ENCODE results near the gene GSG1.
"Not testable (repeated sequence)": the region's sequence is repeated elsewhere in the genome, so short reads cannot be mapped to it uniquely, and the experiment has no call there.

The GSG1 gene

GRCh38 chr12:13090054-13090453, 13.4 kb downstream of the GSG1 start:
- DNase-seq (ENCODE audit: low spot score) = no peak

GRCh38 chr12:13088496-13088895, 15.0 kb downstream of the GSG1 start:
- no peak for DNase-seq (ENCODE audit: low spot score)

DNA sequence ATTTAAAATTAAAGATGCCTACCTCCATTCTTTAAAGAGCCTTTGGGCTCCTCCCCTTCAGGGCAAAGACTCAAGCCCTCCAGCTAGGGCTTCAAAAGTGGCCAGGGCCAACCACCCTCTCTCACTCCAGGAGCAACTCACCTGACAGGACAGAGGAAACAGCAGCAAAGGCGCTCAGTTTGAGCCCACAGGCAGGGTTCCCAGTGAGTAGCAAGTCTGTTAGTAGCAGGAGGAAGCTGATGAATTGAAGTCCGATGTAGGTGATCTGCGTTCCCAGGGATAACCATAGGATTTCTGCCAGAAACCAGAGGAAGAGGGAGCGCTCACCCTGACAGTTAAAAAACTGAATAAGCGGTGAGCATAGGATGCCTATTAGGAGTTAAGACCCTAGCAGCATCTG, 15.7 kb downstream of the GSG1 start:
- DNase-seq (ENCODE audit: low spot score) = no peak

DNA sequence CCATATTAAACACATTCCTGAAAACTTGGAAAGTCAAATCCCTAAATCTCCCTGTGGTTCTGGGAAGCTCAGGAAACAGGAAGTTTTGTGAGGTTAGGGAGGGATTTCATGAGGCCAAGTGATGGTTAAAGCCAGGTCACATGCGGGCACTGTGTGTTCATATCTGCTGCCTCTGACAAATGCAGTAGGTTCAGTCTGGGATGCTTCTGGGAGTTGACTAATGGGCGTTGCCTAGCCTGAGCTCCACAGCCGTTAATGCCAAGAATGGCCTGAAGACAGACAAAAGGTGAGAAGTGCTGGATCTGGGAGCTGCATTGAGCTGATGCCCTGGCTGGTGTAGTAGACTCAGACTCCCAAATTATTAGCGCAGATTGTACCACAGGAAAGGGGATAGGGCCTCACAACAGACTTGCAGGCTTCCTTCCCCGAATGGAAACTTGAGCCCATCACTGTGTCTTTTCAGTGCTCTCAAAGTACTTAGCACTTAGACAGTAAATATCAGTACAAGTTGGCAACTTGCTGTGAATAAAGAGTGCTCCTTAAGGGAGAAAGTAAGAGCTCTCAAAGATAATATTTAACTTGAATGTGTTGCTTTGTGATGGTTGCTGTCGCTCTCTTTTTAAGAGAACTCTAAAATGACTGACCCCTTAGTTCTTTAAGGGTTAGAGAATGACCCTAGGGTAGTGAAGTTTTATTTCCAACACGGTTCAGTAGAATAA, 17.3 kb downstream of the GSG1 start:
- DNase-seq (ENCODE audit: low spot score) = no peak

GRCh38 chr12:13084898-13085640, 18.4 kb downstream of the GSG1 start:
- DNase-seq (ENCODE audit: low spot score) = no peak

DNA sequence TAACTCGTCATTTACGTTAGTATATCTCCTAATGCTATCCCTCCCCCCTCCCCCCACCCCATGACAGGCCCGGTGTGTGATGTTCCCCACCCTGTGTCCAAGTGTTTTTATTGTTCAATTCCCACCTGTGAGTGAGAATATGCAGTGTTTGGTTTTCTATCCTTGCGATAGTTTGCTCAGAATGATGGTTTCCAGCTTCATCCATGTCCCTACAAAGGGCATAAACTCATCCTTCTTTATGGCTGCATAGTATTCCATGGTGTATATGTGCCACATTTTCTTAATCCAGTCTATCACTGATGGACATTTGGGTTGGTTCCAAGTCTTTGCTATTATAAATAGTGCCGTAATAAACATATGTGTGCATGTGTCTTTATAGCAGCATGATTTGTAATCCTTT, 19.8 kb downstream of the GSG1 start:
- DNase-seq (ENCODE audit: low spot score) = not testable (repeated sequence)

DNA sequence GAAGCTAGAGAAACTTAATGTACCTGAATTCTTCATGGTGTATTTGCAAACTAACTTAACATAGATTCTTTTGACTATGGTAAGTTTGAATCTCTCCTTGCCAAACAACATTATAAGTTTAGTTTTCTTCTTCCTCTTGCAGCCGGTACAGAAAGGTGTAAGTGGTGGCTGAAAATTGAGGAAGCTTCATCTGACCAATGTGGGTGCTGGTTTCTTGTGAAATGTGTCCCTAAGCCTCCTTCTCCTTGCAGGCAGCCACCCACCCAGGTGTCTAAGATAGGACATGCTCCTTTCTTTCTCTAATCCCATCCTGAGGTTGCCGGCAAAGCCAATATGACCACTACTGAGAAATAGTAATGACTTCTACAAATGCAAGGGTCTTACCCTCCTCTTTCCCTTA, 20.6 kb downstream of the GSG1 start:
- no peak for DNase-seq (ENCODE audit: low spot score)

DNA sequence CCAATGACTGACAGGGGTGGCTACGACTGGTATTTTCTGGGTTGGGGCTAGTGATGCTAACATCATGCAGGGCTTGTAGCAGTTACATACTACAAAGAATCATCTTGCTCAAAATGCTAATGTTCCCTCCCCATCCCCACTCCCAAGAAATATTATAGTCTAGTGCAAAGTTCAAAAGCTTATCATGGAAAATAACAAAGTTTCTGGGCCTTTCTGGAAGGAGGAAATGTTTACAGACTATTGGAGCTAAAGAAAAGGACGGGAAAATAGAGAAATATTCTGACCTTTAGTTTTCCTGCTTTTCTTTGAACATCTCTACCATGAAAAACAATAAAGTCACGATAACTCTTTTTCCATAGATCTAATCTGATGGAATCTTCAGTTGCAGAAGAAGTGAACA, 23.2 kb downstream of the GSG1 start:
- no peak for DNase-seq (ENCODE audit: low spot score)

DNA sequence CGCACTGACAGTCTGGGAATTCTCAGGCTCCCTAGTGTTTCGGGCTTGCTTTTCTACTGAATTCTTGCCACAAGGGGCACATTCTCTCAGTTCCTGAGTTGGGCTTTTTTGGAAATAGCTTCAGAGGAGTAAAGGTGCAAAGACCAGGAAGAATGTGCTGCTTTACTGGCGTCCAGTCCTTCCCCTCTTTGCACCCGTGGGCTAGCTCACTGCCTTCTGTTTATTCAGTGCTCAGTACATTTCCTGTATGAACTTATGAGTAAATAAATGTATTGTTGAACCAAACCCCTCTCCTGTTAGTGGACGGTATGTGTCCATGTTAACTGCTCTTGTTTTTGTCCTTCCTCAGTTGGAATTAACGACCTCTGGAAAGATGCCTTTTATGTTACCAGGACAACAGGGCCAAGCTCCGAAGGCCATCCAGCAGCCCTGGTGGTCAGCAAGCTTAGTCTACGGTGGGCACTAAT, 24.0 kb downstream of the GSG1 start:
- DNase-seq (ENCODE audit: low spot score) = no peak

DNA sequence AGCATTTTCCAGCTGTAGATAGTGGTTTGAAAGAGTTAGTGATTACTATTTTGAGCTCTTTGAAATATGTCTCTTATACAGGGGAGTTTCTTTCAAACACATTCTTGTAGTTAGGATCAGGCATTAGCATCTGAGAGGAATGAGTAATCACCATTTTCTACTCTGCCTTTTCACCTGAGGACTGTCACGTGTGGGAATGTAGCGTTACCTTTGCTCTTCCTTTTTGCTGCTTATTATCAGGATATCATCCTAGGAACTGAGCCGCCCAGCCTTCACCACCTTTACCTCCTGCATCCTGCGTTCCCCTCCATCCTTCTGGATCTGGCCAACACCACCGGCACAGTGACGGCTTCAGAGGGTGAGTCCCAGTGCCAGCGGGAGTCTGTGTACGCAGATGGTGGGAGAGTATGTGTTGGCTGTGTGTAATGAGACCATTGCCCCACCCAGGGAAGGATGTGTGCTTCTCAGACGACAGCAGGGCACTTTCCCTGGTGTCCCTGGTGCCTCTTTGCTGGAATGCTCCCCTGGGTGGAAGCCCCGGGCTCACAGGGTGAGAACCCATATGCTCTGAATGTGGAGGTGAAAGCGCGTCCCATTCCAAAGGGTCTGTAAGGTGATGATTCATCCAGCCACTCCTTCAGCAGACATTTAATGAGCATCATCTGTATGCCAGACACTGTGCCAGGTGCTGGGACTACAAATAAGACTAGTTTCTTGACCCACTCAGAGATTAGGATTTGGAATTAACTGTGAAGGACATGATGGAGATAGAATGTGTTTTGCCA, 27.5 kb downstream of the GSG1 start:
- DNase-seq (ENCODE audit: low spot score) = no peak

DNA sequence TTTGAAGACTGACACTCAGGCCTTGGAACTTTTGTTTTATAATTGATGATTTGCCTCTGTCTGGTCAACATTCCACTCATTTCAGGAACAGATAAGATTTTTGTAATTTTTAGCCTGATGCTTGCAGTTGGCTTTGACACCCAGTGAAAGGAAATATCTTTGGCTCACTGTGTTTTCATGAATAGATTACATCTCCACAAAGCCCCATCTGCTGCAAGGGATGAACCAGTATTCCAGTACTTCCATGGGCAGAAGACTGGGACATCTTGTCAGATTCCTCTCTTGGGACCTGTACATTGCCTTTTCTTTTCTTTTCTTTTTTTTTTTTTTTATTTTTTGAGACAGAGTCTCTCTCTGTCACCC, 28.4 kb downstream of the GSG1 start:
- DNase-seq (ENCODE audit: low spot score) = no peak

DNA sequence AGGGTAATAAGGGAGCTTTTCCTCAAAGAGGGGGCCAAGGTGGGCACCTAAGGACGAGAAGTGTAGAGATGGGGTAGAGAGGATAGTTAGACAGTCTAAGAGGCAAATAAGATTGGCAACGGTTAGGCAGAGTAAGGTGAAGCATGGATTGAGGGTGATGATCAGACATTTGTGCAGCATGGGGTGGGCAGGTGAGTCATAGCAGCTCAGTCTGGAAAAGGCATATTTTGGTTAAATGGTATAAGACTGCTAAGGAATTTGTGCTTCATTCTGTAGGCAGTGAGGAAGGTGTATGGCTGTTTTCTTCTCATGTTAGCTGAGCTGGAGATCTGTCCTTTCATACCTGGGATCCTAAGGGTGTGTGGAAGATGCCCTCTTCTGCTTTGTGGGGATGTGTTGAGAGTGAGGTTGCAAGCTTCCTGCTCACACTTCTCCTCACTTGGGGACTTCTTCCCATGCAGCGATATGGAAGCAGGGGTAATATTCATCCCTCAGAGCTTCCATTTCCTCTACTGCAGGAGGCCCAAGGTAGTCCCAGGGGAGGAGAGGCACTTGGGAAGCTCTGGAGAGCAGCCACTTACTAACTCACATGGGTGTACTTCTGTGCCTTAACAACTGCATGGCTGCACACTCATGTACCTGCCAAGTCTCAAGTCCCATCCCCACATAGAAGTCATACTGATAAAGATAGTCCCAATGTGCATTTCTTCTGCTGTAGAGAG, 28.9 kb downstream of the GSG1 start:
- no peak for DNase-seq (ENCODE audit: low spot score)

GRCh38 chr12:13073173-13073572, 30.3 kb downstream of the GSG1 start:
- no peak for DNase-seq (ENCODE audit: low spot score)

- DNase-seq (ENCODE audit: low spot score) = no peak
These were observed 31.9 kb downstream of the GSG1 start for GRCh38 chr12:13071305-13072280.

DNA sequence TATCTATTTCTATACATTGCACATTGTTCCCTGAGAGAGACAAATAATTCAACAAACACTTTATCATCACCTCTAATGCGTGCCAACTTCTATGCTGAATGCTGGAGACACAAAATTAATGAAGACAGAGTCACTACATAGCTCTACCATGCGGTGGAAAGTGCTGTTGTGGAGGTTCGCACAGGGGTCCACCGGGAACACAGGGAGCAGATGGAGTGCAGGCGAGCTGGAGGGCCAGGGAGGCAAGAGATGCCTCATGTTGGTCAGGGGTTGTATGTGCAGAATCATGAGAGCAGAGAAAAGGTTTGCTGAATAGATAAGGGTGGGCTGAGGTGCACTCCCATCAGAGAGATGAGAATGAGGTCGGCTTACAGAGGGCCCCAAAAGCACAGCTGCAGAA, 34.1 kb downstream of the GSG1 start:
- DNase-seq (ENCODE audit: low spot score) = no peak

DNA sequence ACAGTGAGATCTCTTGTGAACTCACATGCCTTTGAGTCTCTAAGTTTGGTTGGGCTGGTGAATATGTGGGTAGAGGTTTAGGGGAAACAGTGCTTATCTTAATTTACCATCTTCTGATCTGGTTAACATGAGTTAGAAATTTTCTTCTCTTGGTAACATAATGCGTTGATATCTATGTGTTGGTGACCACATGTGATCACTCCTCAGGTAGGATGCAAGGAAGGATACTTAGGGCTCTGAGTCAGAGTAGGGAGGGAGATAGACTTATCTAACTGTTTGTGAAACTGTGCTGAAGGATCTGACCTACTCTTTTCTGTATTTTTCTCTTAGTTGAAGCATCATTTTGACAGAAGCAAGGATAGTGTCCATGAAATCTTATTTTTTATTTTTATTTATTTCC, 36.1 kb downstream of the GSG1 start:
- no peak for DNase-seq (ENCODE audit: low spot score)

DNA sequence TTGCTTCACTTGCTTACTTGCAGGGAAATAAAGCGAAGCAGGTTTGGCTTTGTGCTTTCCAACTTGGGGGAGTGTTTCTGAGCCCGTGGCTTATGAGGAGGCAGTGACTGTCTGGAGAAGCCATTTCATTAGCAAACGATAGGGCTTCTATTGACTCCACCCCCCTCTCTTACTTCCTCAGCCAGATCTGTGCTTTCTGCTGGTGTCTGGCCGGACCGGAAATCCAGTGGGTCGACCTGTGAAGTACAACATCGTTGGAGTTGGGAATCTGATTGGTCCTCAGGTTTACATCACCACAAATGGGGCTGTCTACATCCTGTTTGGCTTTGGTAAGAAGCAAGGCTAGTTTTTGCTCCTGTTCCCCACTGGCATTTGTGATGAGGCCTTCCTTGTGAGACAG, 37.0 kb downstream of the GSG1 start:
- DNase-seq (ENCODE audit: low spot score) = no peak

- no peak for DNase-seq (ENCODE audit: low spot score)
These were observed 37.5 kb downstream of the GSG1 start for GRCh38 chr12:13066014-13066413.

DNA sequence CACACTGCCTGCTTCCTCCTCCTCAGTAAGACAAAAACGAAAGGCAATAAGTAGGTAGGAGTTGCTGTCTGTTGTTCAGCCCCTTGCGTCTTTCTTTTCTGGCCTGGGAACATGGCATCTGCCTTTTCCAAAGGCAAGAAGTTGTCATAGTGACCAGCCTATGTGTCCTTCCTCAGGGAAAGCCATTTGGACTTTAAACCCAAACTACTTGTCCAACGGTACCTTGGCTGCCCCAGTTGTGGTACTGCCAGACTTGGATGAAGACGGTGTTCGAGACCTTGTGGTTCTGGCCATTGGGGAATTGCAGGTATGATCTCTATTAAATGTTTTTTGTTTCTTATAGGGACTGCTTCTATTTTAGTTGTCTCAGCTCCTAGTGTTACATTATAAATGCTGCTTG, 40.8 kb downstream of the GSG1 start:
- DNase-seq (ENCODE audit: low spot score) = no peak

DNA sequence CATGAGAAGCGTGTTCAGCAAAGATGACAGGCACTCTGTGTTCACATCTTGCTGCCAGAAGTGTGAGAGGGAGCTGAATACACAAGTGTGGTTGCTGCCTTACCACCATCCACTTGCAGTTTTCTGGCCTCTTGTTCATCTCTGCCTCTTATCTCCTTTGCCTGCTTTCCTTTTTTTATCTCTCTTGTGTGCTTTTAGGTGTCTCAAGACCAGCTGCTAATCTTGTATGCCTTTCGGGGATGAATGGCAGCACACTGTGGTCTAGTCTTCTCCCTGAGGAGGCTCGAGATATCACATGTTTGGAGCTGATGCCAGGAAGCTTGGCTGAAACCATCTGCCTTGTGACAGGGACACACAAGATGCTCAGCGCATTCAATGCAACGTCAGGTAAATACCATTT, 42.1 kb downstream of the GSG1 start:
- peak; percentile 86 for DNase-seq (ENCODE audit: low spot score)

- DNase-seq (ENCODE audit: low spot score) = peak; percentile 34
These were observed 42.9 kb downstream of the GSG1 start for GRCh38 chr12:13060581-13060980.

Measured in hematopoietic multipotent progenitor cell treated with erythropoietin and hydrocortisone succinate and interleukin-3 and kit ligand, for 15 days (in vitro differentiated cells).